IPS-20b (cell line): ENCODE results near the gene NFIL3.
A peak's percentile ranks its signal among the peaks of the same experiment; 100 is the strongest.
"Not testable (repeated sequence)": the region's sequence is repeated elsewhere in the genome, so short reads cannot be mapped to it uniquely, and the experiment has no call there.

Experiments used
- H3K27ac ChIP-seq: one replicate; pipeline ENCODE4 v1.5.1; 2013; ENCODE audit warnings: low read length
- H3K27me3 ChIP-seq: 2 replicates; pipeline ENCODE4 v1.6.1; 2013; ENCODE audit warnings: mild to moderate bottlenecking, low read length, inconsistent platforms; ENCODE audit not compliant: insufficient read depth
- H3K36me3 ChIP-seq: 2 replicates; pipeline ENCODE4 v1.6.1; 2013; ENCODE audit warnings: low read depth, mild to moderate bottlenecking, inconsistent platforms, low read length, moderate library complexity; ENCODE audit not compliant: insufficient read depth
- H3K4me1 ChIP-seq: 2 replicates; pipeline ENCODE4 v1.6.1; 2013; ENCODE audit warnings: mild to moderate bottlenecking, control low read depth, inconsistent platforms, low read length, moderate library complexity; ENCODE audit not compliant: insufficient read depth
- H3K4me3 ChIP-seq: 2 replicates; pipeline ENCODE4 v1.5.1; 2013; ENCODE audit warnings: mild to moderate bottlenecking, low read length, inconsistent platforms
- H3K9ac ChIP-seq: 2 replicates; pipeline ENCODE4 v1.6.1; 2013; ENCODE audit warnings: low read depth, mild to moderate bottlenecking, inconsistent platforms, low read length, moderate library complexity
- H3K9me3 ChIP-seq: 2 replicates; pipeline ENCODE4 v1.6.1; 2013; ENCODE audit warnings: mild to moderate bottlenecking, low read depth, low read length, inconsistent platforms; ENCODE audit not compliant: insufficient read depth

NFIL3 gene, protein sequence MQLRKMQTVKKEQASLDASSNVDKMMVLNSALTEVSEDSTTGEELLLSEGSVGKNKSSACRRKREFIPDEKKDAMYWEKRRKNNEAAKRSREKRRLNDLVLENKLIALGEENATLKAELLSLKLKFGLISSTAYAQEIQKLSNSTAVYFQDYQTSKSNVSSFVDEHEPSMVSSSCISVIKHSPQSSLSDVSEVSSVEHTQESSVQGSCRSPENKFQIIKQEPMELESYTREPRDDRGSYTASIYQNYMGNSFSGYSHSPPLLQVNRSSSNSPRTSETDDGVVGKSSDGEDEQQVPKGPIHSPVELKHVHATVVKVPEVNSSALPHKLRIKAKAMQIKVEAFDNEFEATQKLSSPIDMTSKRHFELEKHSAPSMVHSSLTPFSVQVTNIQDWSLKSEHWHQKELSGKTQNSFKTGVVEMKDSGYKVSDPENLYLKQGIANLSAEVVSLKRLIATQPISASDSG

DNA sequence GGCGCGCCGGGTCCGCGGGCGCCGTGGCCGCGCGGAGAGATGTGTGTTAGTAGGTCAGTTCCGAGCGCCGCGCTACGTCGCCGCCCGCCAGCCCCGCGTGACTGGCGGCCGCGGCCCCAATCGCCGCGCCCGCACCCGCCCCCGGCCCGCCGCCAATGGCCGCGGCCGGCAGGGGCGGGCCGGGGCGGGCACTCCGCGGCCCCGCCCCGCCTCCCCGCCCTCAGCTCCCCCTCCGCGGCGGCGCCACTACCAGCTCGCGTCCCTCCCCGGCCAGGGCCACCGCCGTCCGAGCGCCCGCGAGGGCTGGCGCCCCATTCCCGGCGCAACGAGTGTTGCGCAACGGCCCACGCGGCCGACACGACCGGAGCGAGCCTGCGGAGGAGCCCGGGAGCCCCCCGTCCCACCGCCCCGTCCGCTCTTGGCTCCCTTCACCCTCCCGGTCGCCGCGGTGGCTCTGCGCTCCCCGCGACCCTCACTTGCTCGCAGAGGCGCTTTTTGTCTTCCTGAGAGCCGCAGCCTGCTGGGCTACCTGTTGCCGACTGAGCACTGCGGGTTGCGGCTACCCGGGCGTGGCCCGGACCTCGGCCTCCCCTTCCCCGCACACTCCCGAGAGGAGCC lies at the start of gene NFIL3:
Gene NFIL3 (minus strand): TSS at position 48 of the 618 bp plus-strand sequence. CDS start 13,098 bp downstream, outside the sequence.
- Histone ChIP-seq H3K4me1 (peaks cover 15% of the 10 kb centered on the region), H3K27ac (no peak within 1 kb of the TSS), H3K27me3 (peaks cover 66% of the 10 kb centered on the region), H3K9ac (peak within 1 kb of the TSS; percentile 54; the same call in 1 of the 2 replicates), H3K36me3 (no peaks in the 10 kb centered on the region), H3K9me3 (no peaks in the 10 kb centered on the region), H3K4me3 (peak within 1 kb of the TSS; percentile 72)

DNA sequence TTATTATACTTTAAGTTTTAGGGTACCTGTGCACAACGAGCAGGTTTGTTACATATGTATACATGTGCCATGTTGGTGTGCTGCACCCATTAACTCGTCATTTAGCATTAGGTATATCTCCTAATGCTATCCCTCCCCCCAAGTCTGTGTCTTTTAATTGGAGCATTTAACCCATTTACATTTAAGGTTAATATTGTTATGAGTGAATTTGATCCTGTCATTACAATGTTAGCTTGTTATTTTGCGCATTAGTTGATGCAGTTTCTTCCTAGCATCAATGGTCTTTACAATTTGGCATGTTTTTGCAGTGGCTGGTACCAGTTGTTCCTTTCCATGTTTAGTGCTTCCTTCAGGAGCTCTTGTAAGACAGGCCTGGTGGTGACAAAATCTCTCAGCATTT lies 47.9 kb upstream of the NFIL3 start:
- not testable (repeated sequence) for H3K9ac ChIP-seq, H3K27ac ChIP-seq, H3K4me1 ChIP-seq, H3K4me3 ChIP-seq, H3K9me3 ChIP-seq, H3K36me3 ChIP-seq, H3K27me3 ChIP-seq

DNA sequence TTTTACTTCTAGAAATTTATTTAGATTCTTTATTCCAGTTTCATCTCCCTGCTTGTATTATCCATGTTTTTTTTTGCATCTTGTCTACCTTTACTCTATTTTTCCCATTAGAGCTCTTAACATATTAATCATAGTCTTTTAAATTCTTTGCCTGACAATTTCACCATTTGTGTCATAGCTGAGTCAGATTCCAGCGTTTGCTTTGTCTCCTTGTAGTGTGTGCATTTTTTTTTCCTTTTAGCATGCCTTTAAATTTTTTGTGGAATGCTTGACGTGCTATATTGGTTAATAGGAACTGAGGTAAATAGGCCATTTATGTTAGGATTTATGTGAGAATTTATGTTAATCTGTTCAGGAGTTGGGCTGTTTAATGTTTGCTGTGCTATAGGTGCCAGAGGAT lies 41.8 kb upstream of the NFIL3 start:
- no peaks in the 10 kb centered on the region for H3K9me3 ChIP-seq
- H3K27me3 ChIP-seq: no peaks in the 10 kb centered on the region
- no peaks in the 10 kb centered on the region for H3K4me1 ChIP-seq
- no peak overlapping the region for H3K9ac ChIP-seq
- H3K4me3 ChIP-seq: no peak overlapping the region
- no peaks in the 10 kb centered on the region for H3K36me3 ChIP-seq
- H3K27ac ChIP-seq: no peak overlapping the region

DNA sequence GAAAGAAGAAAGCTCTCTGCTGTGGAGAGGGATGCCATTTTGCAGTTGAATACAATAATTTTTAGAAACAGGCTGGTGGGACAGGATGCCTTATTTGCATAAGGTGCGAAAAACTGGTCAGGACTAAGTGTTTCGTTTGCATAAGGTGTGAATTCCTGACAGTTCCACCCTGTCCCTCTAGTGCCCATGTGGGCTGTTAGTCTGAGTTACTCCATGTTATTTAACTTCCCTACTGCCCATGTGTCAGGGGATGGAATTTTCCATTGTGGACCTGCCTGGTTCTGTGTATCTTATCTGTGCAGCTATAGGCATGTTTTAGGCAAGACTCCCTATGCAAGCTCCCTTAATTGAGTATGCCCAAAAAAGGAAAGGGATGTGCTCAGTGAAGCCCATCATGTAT lies 35.3 kb upstream of the NFIL3 start:
- no peak overlapping the region for H3K4me3 ChIP-seq
- H3K27me3 ChIP-seq: no peaks in the 10 kb centered on the region
- no peak overlapping the region for H3K9ac ChIP-seq
- H3K36me3 ChIP-seq: no peaks in the 10 kb centered on the region
- H3K27ac ChIP-seq: no peak overlapping the region
- H3K4me1 ChIP-seq: no peaks in the 10 kb centered on the region
- H3K9me3 ChIP-seq: no peaks in the 10 kb centered on the region

DNA sequence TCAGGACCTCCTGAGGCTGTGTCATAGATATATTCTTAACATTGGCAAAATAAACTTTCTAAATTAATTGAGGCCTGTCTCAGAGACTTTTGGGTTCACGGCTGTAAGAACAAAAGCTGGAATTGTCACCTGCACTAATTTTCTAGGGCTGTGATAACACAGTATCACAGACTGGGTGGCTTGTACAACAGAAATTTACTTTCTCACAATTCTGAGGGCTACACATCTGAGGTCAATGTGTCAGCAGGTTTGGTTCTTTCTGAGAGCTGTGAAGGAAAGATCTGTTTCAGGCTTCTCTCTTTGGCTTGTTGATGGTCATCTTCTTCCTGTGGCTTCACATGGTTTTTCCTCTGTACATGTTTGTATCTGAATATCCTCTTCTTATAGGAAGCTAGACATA lies 29.2 kb upstream of the NFIL3 start:
- H3K9ac ChIP-seq: no peak overlapping the region
- H3K27ac ChIP-seq: no peak overlapping the region
- H3K27me3 ChIP-seq: no peaks in the 10 kb centered on the region
- peaks cover 5% of the 10 kb centered on the region; the same call in 1 of the 2 replicates for H3K9me3 ChIP-seq
- H3K36me3 ChIP-seq: no peaks in the 10 kb centered on the region
- no peaks in the 10 kb centered on the region; the same call in 1 of the 2 replicates for H3K4me1 ChIP-seq
- no peak overlapping the region for H3K4me3 ChIP-seq

DNA sequence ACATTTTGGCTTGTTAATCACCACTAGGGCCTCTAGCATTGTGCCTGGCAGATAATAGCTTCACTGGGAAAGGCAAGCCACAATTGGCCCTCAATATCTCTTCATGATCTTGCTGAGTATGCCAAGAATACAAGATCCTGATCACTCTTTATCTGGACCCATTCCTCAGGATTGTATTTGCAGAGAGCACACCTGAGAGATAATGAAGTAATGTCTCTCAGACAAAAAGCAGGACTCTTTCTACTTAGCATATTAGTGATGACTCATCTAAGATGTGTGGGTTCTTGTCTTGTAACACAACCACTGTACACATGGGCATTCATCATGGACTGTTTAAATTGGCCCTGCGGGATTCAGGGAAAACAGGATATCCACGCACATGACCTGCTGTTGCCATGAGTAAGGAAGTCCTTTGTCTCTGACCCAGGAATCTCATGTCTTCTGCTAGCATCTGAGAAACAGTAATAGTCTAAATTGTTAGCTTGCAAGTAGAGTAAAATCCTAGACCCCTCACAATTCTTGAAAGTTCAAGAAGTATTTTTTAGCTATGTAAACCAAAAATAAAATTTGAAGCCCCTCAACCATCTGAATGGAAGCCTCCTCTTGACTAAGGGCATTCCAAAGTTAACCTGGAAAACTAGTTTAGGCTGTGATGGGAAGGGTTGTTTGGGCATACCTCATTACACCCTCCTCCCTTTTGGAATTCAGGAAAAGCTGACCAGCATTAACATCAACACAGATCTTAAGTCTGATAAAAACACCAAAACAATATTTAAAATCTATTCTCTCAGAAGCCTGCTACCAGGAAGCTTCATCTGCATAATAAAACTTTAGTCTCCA lies 28.0 kb upstream of the NFIL3 start:
- Histone ChIP-seq H3K9me3 (peaks cover 5% of the 10 kb centered on the region; the same call in 1 of the 2 replicates), H3K4me1 (no peaks in the 10 kb centered on the region; the same call in 1 of the 2 replicates)

DNA sequence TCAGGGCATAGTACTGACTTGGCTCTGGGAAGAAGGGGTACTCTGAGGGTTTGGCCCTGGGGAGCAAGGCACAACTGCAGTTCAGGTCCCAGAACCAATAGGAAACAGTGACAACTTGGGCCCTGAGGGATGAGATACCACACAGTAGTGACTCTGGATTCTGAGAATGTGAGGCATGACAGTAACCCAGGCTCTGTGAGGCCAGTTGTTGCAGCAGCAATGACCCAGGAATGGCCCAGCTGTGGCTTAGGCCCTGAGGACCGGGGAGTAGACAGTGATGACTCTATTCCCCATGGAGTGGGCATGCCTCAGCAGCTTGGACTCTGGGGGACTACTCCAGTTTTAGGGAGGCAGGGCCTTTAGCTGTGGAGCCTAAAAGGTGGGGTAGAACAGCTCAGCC lies 21.5 kb upstream of the NFIL3 start:
- Histone ChIP-seq H3K9me3 (no peaks in the 10 kb centered on the region; the same call in 1 of the 2 replicates), H3K27me3 (no peaks in the 10 kb centered on the region), H3K36me3 (no peaks in the 10 kb centered on the region), H3K27ac (no peak overlapping the region), H3K9ac (no peak overlapping the region), H3K4me1 (no peaks in the 10 kb centered on the region; the same call in 1 of the 2 replicates), H3K4me3 (no peak overlapping the region)

More for the DNA sequence above, 28.0 kb upstream of the NFIL3 start:
- no peak overlapping the region for H3K9ac ChIP-seq
- H3K36me3 ChIP-seq: no peaks in the 10 kb centered on the region
- H3K27ac ChIP-seq: no peak overlapping the region
- no peak overlapping the region for H3K4me3 ChIP-seq
- no peaks in the 10 kb centered on the region for H3K27me3 ChIP-seq

DNA sequence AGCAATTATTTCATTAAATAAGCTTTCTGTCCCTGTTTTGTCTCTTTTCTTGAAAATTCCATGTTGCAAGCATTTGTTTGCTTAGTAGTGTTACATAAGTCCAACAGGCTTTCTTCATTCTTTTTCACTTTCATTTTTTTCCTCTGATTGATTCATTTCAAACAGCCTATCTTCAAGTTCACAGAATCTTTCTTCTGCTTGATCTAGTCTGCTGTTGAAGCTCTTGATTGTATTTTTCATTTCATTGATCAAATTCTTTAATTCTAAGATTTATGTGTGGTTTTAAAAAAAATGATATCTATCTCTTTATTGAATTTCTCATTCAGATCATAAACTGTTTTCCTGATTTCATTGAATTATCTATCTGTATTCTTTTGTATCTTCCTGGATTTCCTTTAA lies 20.4 kb upstream of the NFIL3 start:
- no peaks in the 10 kb centered on the region for H3K27me3 ChIP-seq
- no peaks in the 10 kb centered on the region; the same call in 1 of the 2 replicates for H3K4me1 ChIP-seq

DNA sequence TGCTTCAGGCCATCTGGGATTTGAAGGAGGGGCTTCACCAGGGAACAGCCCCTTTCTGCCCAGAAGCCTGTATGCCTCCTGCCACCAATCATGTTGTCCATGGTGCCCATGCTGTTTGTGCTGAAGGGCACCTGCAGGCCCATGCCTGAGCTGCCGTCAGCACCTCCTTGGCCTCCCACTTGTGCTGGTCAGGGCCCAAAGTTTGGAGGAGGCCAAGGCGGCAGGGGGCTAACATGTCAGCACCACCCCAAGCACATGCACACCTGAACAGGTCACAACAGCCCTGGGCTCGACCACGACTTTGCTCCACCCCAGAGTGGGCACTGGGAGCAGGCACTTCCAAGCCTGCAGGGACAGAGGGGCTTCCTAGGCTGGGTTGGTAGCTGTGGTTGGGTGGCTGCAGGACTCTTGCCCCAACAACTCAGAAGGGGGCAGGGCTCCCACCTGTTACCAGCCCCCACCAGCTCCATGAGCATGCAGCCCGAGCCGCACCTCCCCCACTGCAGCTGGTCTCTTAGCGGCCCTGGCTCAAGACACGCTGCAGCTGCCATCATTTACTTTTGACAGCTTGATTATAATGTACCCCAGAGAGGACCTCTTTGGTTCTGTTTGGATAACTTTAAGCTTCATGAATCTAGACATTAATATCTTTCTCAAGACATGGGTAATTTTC lies 19.8 kb upstream of the NFIL3 start:
- Histone ChIP-seq H3K4me3 (no peak overlapping the region), H3K27ac (no peak overlapping the region), H3K4me1 (no peaks in the 10 kb centered on the region; the same call in 1 of the 2 replicates), H3K9ac (no peak overlapping the region), H3K36me3 (no peaks in the 10 kb centered on the region), H3K27me3 (no peaks in the 10 kb centered on the region), H3K9me3 (no peaks in the 10 kb centered on the region; the same call in 1 of the 2 replicates)

More for the DNA sequence above, 20.4 kb upstream of the NFIL3 start:
- Histone ChIP-seq H3K36me3 (no peaks in the 10 kb centered on the region), H3K27ac (no peak overlapping the region), H3K9me3 (no peaks in the 10 kb centered on the region; the same call in 1 of the 2 replicates), H3K4me3 (no peak overlapping the region), H3K9ac (no peak overlapping the region)

DNA sequence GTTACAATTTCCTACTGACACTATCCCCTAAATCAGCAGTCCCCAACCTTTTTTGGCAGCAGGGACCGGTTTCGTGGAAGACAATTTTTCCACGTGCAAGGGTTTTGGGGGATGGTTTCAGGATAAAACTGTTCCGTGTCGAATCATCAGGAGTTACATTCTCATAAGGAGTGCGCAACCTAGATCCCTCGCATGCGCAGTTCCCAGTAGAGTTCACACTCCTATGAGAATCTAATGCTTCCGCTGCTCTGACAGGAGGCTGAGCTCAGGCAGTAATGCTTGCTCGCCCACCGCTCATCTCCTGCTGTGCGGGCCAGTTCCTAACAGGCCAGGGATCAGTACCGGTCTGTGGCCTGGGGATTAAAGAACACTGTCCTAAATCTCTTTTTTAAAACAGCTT lies 13.2 kb upstream of the NFIL3 start:
- Histone ChIP-seq H3K27ac (no peak overlapping the region), H3K4me1 (no peaks in the 10 kb centered on the region; the same call in 1 of the 2 replicates), H3K4me3 (no peak overlapping the region), H3K9me3 (no peaks in the 10 kb centered on the region), H3K36me3 (no peaks in the 10 kb centered on the region), H3K9ac (no peak overlapping the region), H3K27me3 (no peaks in the 10 kb centered on the region)

DNA sequence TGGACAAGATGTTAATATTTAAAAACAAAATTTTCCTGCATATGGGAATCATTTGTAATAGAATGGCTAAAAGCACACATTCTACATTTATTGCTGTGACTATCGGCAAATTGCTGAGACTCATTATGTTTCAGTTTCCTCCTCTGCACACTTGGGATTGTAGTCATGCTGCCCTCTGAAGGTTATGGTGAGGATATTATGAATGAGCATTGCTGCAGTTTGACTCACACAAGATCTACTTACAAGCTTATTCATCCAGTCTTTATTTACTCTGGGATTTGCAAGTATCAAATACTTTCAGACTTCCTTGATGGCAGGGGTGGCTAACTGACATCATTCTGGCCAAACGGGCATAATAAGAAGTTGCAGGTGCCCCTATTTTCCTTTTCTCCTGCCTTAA lies 9.5 kb upstream of the NFIL3 start:
- H3K4me1 ChIP-seq: no peaks in the 10 kb centered on the region; the same call in 1 of the 2 replicates
- H3K9me3 ChIP-seq: no peaks in the 10 kb centered on the region
- no peak overlapping the region for H3K9ac ChIP-seq
- H3K36me3 ChIP-seq: no peaks in the 10 kb centered on the region
- H3K27me3 ChIP-seq: no peaks in the 10 kb centered on the region
- no peak overlapping the region for H3K4me3 ChIP-seq
- no peak overlapping the region for H3K27ac ChIP-seq
